UCSD-AML1 (cell line): ENCODE data around the gene POM121L2.
"Not testable (repeated sequence)": the region's sequence is repeated elsewhere in the genome, so short reads cannot be mapped to it uniquely, and the experiment has no call there.

Experiments
- DNase-seq: peaks from one replicate; lab custom pipeline; 2025; ENCODE audit not compliant: unreplicated experiment; lab: John Stamatoyannopoulos, UW

Gene POM121L2

DNA sequence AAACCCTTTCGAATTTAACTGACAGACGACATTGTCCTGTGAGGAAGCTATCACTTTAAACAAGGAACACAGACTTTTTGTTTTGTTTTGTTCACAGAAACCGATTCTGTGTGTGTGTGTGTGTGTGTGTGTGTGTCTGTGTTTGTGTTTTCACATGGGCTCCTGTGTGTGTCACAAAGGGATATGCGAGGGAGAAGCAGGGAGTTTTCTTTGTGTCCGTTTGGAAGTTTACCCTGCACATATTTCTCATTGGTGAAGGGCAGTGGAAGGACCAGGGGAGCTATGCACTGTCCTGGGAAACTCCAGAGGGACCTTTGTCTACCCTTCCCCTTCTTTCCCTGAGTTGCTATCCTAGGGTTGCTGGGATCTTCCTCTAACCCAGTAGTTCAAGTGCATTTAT lies 17.7 kb downstream of the POM121L2 start:
- DNase-seq: no peak

DNA sequence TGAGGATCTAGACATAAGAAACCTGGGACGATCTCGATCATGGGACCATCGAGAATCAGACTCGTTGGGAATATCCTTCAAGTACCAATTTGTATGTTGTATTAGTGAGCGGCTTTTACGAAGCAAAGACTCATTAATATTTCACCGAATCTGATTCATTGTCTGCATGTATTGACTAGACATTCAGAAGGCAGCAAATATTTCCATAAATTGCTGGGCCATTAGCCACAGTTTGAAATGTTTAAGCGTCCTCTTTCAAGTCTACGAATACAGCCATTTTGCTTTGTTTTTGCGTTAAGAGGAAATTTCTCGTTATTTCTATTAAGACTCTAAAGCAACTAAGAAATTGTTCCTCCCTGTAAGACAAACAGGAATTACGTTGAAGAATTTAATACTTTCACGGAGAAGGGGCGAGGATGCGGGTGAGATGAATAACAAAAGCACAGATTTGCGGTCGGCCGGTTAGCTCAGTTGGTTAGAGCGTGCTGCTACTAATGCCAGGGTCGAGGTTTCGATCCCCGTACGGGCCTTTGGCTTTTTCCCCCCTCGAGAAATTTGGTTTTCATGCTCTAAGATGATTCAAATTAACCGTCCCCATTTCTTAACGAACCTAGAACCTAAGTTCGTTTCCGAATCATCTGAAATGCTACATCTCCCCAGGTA lies 18.5 kb downstream of the POM121L2 start:
- no peak for DNase-seq

DNA sequence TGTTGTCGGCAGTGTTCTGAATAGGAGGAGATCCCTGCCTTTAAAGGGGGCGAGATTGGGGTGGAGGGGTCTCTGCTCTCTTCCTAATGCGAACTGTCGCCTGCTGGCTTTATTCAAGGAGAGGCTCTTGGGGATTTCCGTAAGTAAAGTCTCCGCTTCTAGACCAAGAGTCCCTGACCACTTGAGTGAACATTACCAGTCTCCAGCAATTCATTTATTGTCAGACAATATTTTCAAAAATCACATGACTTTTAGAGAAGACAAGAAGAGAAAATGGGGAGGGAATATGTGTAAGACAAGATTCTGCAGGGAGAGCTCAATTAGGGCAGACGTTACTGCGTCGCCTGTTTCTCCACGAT lies 21.2 kb downstream of the POM121L2 start:
- DNase-seq: no peak

DNA sequence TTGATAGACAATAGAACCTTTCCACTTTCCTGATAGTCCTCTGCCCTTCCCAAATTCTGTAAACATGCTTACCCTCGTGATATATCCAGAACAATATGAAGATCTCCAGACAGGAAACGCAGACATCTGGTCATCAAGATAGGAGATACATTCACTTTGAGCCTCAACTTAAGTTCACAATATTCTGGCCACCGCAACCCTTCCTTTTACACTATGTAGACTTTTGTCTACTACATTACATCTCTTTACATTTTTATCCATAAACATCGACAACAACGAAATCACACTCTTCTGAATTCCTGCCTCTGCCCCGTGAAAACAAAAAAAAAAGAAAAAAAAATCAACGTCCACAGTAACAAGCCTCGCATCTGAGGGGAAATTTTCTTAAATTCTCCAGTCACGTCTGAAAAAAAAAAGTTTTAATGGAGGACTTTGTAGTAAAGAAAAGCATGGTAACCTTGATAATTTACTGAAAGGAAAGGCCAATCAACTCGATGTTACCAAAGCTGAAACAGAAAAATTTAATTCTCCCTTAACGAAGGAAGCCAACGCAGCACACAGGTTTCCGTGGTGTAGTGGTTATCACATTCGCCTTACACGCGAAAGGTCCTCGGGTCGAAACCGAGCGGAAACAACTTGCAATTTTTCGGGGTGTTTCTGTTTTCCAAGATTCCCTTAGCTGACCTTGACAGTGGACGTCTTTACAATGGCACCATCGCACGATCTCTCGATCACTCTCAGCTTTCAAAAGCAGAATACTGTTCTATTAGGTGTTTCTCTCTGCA lies 21.8 kb downstream of the POM121L2 start:
- no peak for DNase-seq

DNA sequence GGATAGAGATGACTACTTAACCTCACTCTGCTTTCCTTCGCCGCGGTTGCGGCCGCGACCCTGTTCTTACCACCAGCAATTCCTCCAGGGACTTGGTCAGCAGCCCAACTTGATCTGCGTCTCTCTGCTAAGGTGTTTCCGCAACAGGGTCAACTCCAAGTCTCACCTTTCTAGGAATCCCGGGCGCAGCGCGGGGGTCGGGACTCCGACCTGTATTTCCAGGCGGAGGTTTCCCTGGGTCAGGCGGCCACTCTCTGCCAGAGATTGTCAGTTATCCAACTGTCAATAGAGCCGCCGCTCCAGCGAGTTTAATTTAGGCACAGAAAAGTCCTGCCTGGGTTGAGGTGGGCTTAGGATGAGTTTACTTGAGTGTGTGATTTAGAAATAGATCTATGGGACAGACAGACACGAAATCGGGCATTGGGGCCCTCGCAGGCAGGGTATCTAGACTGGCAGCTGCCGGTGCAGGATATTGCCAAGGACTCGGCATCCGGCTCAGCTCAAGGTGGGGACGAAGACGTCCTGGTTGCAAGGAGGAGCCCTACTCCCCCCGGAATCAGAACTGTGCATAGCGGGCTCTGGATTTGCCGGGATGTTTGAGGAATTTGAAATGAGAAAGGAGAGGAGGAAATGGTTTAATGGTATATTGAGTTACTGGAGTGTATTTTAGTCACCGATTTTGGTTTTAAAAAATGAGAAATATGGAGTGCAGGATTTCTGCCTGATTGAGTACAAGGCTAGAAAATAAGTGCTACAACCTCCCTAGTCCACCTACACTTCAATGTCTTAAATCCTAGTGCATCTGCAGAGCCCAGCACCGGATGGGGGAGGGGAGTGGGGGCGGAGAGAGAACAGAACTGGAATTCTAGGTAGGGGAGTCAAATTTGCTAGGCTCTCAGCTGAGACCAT lies 23.7 kb downstream of the POM121L2 start:
- DNase-seq: no peak

DNA sequence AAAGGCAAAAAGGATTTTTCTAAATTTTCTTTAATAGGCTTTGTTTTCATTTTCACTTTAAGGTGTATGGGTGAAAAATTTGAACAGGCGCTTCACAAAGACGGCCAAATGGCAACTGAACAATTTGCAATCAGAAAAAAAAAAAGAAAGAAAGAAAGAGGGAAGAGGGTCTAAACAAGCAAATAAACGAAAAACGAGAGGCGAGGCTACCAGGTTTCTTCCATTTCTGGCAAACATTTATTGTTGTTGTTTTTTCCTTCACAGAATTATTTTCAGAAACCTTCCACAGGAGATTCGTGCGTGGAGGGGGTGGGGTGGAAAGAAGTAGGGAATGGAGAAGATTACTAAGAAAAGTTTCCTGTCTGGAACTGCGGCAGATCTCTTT lies 24.3 kb downstream of the POM121L2 start:
- DNase-seq: no peak

DNA sequence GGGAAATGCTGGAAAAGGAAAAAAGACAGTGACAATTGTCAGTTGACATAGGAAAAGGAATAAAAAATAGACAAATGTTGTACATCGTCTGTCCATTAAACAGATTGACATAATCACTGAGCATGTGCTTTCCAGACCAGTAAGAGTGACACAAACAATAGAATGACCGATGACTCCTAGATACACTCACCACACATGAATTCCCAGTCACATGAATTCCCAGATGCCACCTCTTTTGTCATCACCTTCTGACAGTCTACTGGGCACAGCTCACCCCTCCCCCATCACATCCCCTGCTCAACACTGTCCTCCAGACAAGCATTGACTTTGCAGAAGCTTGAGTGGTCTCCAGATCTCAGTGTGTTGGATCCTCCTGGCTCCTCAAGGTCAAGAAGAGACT lies 25.9 kb downstream of the POM121L2 start:
- DNase-seq: no peak

DNA sequence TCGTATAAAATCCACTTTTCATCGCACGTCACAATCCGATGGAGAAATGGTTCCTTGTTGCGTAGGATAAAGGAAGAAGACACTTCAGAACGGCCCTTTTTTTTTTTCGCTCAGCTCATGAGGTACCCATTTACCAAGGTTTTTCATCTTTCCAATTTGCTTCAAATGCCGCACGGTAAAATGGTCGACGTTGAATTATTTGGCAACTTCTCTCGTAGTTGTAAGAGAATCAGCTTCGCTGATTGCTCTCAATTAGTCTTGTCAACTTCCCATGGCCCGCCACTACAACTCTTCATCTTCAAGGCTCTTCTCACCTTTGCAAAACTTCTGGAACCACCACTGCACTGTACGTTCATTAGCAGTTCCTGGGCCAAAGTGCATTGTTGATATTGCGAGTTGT lies 28.8 kb downstream of the POM121L2 start:
- no peak for DNase-seq

DNA sequence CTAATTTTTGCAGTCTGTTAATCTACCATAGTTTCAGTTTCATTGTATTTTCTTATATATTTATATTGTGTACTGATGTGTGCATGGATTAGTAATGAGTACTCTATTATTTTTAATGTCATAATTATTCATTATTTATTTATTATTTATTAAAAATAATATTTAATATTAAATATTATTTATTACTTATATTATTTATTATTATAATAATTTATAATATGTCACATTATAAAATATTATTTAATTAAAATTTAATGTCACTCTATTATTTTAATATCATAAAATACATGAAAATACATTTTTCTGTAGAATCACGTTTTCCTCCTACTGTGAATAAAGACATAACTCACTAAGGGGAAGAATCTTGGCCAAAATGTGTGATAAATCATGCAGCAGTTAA lies 30.5 kb downstream of the POM121L2 start:
- no peak for DNase-seq

DNA sequence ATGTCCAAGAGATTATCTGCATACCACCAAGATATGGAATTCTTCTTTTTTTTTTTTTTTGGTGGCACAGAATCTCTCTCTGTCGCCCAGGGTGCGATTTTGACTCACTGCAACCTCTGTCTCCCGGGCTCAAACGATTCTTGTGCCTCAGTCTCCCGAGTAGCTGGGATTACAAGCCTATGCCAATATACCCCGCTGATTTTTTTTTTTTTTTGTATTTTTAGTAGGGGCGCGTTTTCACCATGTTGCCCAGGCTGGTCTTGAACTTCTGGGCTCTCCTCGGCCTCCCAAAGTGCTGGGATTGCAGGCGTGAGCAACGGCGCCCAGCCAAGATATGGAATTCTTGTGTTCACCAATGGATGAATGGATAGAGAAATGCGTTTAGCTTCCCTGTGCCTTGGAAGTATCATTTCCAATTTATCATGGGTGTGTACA lies 31.0 kb downstream of the POM121L2 start:
- no peak for DNase-seq

DNA sequence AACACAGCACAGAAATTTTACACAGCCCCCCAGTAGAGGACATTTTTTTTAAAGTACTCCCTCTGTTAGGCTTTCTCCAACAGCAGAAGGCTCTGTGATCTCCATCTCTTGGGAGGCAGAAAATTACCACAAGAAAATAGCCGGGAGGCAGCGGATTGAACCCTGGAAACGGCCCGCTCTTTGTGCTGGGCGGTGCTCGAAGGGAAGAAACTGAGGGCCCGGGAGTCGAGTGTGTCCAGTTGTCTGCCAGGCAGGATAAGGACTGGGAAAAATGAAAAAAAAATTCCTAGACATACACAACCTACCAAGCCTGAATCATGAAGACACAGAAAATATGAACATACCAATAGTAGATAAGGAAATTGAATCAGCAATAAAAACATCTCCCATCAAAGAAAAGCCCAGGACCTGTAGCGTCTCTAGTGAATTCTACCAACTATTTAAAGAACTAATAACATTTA lies 31.5 kb downstream of the POM121L2 start:
- DNase-seq: no peak

DNA sequence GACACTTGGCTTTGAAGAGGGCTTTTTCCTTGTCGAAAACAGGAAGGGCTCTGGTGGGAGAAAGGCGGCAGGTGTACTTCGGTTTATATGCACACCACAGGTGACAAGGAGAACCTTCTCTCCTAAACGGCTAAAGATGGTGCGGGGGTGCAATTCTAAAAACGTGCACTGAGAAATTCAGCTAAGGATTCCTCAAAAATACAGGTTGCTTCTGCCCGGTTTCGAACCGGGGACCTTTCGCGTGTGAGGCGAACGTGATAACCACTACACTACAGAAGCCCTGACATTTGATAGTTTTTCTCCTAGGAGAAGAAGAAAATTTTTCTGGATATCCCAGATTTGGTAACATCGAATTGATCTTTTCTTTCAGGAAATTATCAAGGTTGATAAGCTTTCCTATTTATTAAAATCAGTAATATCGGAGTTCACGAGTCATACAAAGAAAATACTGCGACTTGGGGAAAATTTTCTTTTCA lies 32.0 kb downstream of the POM121L2 start:
- DNase-seq: peak; percentile 25

DNA sequence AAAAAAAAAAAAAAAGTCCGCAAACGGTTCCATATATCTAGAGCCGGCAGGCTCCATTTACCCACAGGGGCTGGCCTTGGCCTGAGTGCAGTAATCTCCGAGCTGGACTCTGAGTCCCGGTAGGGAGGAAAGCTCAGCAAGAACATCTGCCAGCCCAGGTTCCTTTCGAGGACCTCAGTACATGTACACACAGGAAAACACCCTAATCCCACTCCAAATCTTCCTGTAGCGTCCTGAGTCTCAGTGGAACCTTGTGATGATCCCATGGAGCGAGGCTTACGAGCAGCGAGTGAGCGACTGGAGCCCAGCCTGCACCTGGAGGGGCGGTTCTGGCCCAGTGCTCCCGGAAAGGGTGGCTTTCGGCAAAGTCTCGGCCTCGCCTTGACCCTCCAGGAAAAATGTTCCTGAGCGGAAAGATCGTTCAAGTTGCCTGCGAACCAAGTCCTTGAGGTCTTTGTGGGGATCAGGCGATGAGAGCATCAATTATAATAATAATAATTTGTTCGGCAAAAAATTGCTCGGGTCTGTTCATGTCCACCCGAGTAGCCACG lies 32.5 kb downstream of the POM121L2 start:
- DNase-seq: no peak

DNA sequence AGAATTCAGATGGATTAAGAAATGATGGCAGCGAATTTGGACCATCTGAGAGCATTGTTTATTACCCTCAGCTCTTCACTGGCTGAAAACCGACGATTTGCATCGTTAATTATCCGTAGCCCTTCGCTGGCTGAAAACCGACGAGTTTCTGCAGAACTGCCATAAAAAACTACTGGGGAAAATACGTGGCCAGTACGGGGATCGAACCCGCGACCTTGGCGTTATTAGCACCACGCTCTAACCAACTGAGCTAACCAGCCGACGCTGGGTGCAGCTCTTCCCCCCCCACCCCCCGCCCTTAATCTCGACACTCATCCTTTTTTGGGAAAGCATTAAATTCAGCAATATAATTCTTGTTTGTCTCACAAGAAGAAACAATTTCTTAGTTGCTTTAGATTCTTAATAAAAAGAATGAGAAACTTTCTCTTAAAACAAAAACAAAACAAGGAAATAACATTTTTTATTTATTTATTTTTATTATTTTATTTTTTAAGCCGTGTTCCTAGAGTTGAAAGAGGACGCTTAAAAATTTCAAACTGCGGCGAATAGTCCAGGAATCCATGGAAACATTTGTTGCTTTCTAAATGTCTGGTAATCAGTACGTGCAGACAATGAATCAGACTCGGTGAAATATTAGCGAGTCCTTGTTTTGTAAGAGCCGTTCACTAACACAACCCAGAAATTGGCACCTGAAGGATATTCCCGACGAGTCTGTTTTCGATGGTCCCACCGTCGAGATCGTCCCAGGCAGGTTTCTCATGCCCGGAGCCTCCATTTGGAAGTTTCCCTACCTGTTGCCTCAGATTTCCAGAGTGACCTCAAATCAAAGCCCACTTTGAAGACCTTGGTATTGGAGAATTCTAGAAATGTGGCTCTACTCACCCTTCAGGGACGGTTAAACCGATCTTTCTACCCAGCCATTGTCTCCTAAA lies 36.8 kb downstream of the POM121L2 start:
- DNase-seq: no peak

DNA sequence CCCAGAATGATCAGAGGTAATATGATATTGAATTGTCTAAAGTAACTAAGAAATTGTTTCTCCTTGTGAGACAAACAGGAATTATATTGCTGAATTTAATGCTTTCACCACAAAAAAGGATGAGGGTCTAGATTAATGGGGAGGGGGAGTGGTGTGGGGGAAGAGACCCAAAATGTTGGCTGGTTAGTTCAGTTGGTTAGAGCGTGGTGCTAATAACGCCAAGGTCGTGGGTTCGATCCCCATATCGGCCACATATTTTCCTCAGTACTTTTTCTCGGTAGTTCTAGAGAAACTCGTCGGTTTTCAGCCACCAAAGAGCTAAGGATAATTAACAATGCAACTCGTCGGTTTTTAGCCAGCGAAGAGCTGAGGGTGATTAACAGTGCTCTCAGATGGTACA lies 38.3 kb downstream of the POM121L2 start:
- no peak for DNase-seq

DNA sequence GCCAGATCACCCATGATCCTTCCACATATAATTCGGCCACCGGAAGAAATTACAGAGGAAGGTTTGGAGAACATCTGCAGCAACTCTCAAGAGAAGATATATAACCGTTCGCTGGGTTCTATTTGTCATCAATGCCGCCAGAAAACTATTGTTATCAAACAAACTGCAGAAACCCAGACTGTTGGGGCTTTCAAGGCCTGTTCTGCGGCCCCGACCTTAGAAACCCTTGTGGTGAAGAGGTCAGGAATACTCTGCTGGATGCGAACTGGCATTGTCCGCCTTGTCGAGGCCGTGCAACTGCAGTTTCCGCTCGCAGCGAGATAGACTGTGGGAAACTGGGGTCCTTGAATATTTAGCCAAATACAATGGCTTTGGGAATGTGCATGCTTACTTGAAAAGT lies 43.3 kb downstream of the POM121L2 start:
- DNase-seq: no peak

DNA sequence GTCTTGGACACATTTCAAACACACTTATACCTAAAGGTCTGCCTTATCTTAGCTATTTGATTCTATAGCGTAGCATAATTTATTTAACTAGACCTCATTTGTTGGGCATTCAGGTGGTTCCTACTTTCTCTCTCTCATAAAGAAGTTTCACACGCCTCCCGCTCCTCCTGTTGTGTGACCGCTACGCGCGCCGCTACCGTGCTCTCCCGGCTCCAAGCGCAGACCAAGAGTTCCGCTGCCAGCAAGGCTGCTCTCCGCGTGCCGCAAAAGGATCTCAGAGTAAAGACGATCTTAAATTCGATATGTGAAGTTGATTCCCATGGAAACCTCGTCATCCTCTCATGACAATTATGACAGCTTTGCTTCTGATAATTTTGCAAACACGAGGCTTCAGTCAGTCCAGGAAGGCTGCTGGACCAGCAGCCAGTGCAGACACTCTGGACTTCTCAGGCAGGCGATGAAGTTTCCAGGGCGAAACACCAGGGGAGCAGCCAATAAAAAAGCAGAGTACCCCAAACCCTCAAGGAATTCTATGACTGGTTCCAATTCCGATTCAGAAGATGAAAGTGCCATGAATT lies 44.1 kb downstream of the POM121L2 start:
- DNase-seq: no peak

DNA sequence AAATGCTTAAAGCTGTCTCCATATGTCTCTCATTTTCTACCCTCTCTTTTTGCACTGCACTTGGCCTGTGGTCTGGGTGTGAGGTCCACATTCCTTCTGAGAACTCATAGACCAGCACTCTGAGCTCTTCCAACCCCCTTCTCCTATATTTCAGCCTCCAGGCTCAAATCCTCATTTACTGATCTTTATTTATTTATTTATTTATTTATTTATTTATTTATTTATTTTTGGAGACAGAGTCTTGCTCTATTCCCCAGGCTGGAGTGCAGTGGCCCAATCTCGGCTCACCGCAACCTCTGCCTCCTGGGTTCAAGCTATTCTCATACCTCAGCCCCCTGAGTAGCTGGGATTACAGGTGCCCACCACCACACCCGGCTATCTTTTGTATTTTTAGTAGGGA lies 45.1 kb downstream of the POM121L2 start:
- DNase-seq: not testable (repeated sequence)

DNA sequence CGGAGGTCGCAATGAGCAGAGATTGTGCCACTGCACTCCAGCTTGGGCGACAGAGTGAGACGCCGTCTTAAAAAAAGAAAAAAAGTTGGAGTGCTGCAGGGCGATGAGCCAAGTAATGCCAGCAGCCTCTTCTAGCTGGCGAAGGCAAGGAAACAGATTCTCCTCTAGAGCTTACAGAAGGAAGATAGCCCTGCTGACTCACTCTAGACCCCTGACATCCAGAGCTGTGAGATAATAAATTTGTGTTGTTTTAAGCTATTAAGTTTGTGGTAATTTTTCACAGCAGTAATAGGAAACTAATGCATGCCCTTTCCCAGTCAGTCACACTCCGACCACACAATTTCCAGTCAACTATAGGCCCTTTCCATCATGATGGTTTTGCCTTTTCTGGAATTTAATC lies 48.2 kb downstream of the POM121L2 start:
- DNase-seq: no peak

DNA sequence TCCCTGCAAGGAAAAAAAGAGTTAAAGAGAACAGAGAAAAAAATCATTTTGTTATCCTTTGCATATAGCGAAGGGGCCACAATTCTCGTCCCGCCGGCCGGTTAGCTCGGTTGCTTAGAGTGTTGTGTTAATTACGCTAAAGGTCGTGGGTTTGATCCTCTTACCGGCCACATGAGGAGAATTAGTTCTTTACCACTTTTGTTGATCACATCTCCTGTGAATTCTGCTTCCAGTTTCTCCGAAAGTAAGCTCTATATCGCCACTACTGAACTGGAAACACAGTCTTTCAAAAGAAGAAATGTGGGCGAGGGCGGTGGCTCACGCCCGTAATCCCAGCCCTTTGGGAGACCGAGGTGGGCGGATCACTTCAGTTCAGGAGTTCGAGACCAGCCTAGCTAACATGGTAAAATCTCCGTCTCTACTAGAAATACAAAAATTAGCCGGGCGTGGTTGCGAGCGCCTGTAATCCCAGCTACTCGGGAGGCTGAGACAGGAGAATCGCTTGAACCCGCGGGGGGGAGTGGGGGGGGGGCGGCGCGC lies 51.2 kb downstream of the POM121L2 start:
- DNase-seq: no peak
